ENCODE data around the gene KCNJ14. TPM values are rescaled to one million over a fixed set of nuclear protein-coding genes. Genes with fewer than 3 reads are reported as not detected.

Gene KCNJ14
- total RNA-seq: under 0.01 and 0.35 TPM in 2 replicates

GRCh38 chr19:48455171-48455907 is at the start of gene KCNJ14:
Gene KCNJ14 (plus strand): TSS chr19:48455574. CDS start chr19:48461725, 6,151 bp downstream.

DNA sequence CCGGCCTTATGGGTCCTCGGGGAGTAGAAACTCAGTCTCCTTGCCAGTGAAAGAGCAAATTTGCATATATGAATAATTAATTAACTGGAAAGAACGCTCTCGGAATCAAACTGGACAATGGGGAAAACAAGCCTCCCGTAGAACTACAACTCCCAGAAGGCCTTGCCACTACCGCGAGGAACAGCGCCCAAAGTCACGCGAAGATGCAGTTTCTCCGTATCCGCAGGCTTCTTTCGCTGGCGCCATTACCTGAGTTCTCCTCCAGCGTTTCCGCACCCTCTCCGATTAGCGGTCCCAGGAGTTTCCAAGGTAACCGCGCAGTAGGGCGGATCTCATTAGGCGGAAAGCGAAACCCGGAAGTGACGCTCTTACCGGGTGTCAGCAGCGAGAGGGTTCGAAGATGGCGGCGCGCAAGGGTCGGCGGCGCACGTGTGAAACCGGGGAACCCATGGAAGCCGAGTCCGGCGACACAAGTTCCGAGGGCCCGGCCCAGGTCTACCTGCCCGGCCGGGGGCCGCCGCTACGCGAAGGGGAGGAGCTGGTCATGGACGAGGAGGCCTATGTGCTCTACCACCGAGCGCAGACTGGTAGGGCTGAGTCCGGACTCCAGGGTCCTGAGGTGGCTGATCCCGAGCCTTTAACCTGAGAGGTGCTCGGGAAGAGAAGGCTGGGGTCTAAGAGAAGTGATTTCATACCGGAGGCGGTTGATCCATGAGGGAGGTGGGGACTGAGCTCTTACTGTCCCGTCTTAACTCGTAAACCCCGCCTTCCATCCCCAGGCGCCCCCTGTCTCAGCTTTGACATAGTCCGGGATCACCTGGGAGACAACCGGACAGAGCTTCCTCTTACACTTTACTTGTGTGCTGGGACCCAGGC is 9.5 kb upstream of the KCNJ14 start, which contains the start of gene GRWD1:
GRWD1 (plus strand) TSS at position 378 of the 876 bp plus-strand sequence; CDS start at position 401, 23 bp downstream.

DNA sequence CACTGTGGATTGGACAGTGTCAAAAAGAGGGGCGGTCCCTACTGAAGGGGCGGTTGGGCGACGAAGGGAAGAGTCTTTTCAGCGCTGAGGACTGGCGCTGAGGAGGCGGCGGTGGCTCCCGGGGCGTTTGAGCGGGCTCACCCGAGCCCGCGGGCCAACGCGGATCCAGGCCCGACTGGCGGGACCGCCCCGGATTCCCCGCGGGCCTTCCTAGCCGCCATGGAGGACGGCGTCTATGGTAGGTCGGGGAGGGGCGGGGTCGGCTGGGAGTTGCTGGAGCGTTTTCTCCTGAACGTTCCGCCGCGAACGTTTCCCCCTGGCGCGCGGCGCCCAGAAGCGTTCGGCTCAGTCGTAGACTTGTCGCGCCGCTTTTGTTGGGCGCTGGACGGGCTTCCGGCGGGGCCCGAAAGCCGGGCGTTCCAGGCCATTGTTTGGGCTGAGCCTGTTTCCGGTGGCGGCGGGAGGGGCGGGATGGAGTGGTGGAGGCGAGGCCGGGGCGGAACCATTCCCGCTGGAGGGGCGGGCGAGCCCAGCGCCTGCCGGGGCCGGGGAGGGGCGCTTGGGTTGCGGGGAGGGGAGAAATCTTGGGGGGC is 14.0 kb downstream of the KCNJ14 start, which contains the start of gene CYTH2:
CYTH2 (plus strand) TSS at position 81 of the 593 bp plus-strand sequence; CDS start at position 220, 139 bp downstream.

GRCh38 chr19:48511800-48512503 is 56.6 kb downstream of the KCNJ14 start, which contains the start of gene LMTK3:
Gene LMTK3 (minus strand): TSS chr19:48511835. CDS start chr19:48511576, 259 bp downstream.

Other genes starting within 250 kb of the KCNJ14 start
- gene CARD8, start 199.7 kb upstream of the KCNJ14 start, total RNA-seq: 17.3 and 25.0 TPM in 2 replicates
- gene ZNF114, start 185.5 kb upstream of the KCNJ14 start, total RNA-seq: 0.71 TPM in 1 of 2 replicates, not detected in the other
- gene EMP3, start 130.0 kb upstream of the KCNJ14 start, total RNA-seq: 162 and 262 TPM in 2 replicates
- 2.9 and 8.3 TPM in 2 replicates for gene TMEM143, start 91.6 kb upstream of the KCNJ14 start, total RNA-seq
- not detected in 2 replicates for gene SYNGR4, start 91.2 kb upstream of the KCNJ14 start, total RNA-seq
- gene KDELR1, start 64.0 kb upstream of the KCNJ14 start, total RNA-seq: 197 and 217 TPM in 2 replicates
- gene GRIN2D, start 61.9 kb upstream of the KCNJ14 start, total RNA-seq: 0.35 TPM in 1 of 2 replicates, not detected in the other
- gene GRWD1, start 9.6 kb upstream of the KCNJ14 start, total RNA-seq: 30.3 and 39.0 TPM in 2 replicates
- 22.7 and 38.3 TPM in 2 replicates for gene CYTH2, start 13.8 kb downstream of the KCNJ14 start, total RNA-seq
- not detected in 2 replicates for gene LMTK3, start 56.3 kb downstream of the KCNJ14 start, total RNA-seq
- gene SULT2B1, start 96.6 kb downstream of the KCNJ14 start, total RNA-seq: not detected in 2 replicates
- not detected in 2 replicates for gene SPACA4, start 151.2 kb downstream of the KCNJ14 start, total RNA-seq
- gene FAM83E, start 159.5 kb downstream of the KCNJ14 start, total RNA-seq: not detected in 2 replicates
- 2,698 and 2,777 TPM in 2 replicates for gene RPL18, start 163.6 kb downstream of the KCNJ14 start, total RNA-seq
- 11.0 and 14.4 TPM in 2 replicates for gene SPHK2, start 163.9 kb downstream of the KCNJ14 start, total RNA-seq
- 5.5 and 9.5 TPM in 2 replicates for gene DBP, start 181.8 kb downstream of the KCNJ14 start, total RNA-seq
- 1.2 TPM in 1 of 2 replicates, not detected in the other for gene CA11, start 190.6 kb downstream of the KCNJ14 start, total RNA-seq
- not detected in 2 replicates for gene NTN5, start 217.4 kb downstream of the KCNJ14 start, total RNA-seq
- gene FUT2, start 240.4 kb downstream of the KCNJ14 start, total RNA-seq: not detected in 2 replicates